ENCODE measurements around the gene SNX25.
A peak's percentile ranks its signal among the peaks of the same experiment; 100 is the strongest.

The SNX25 gene

GRCh38 chr4:185383451-185383850, 174.1 kb downstream of the SNX25 start:
- DNase-seq: no peak

GRCh38 chr4:185384061-185384460, 174.7 kb downstream of the SNX25 start:
- DNase-seq: no peak

GRCh38 chr4:185384930-185385331, 175.5 kb downstream of the SNX25 start:
- DNase-seq: no peak

- no peak for DNase-seq
Measured at GRCh38 chr4:185387957-185388356, 178.6 kb downstream of the SNX25 start.

GRCh38 chr4:185390941-185391340, 181.5 kb downstream of the SNX25 start:
- DNase-seq: no peak

- DNase-seq: no peak
Measured at GRCh38 chr4:185392156-185392555, 182.8 kb downstream of the SNX25 start.

GRCh38 chr4:185394568-185395237, 185.3 kb downstream of the SNX25 start:
- no peak for DNase-seq

- DNase-seq: peak; percentile 10 to 41
Measured at GRCh38 chr4:185395238-185395955, 186.0 kb downstream of the SNX25 start, which contains the start of gene LRP2BP. TSS of gene LRP2BP (minus strand) at chr4:185395924. CDS start at chr4:185378186, 17,738 bp downstream.

GRCh38 chr4:185395956-185396723, 186.7 kb downstream of the SNX25 start:
- DNase-seq: peak; percentile 77 to 90

GRCh38 chr4:185396724-185397385, 187.5 kb downstream of the SNX25 start, which contains the start of gene ANKRD37:
TSS of gene ANKRD37 (plus strand) at chr4:185396841. CDS start at chr4:185396924, 83 bp downstream.
- no peak for DNase-seq

- DNase-seq: no peak
Measured at GRCh38 chr4:185398618-185399017, 189.2 kb downstream of the SNX25 start.

GRCh38 chr4:185399466-185399865, 190.1 kb downstream of the SNX25 start:
- no peak for DNase-seq

GRCh38 chr4:185404031-185404430, 194.6 kb downstream of the SNX25 start:
- DNase-seq: no peak

- no peak for DNase-seq
Measured at GRCh38 chr4:185405296-185405999, 196.1 kb downstream of the SNX25 start.

- DNase-seq: no peak
Measured at GRCh38 chr4:185408432-185408831, 199.0 kb downstream of the SNX25 start.

- no peak for DNase-seq
Measured at GRCh38 chr4:185411849-185412248, 202.5 kb downstream of the SNX25 start.

- DNase-seq: no peak
Measured at GRCh38 chr4:185412412-185412811, 203.0 kb downstream of the SNX25 start.
